ENCODE data around the gene TEX19.

The TEX19 gene

DNA sequence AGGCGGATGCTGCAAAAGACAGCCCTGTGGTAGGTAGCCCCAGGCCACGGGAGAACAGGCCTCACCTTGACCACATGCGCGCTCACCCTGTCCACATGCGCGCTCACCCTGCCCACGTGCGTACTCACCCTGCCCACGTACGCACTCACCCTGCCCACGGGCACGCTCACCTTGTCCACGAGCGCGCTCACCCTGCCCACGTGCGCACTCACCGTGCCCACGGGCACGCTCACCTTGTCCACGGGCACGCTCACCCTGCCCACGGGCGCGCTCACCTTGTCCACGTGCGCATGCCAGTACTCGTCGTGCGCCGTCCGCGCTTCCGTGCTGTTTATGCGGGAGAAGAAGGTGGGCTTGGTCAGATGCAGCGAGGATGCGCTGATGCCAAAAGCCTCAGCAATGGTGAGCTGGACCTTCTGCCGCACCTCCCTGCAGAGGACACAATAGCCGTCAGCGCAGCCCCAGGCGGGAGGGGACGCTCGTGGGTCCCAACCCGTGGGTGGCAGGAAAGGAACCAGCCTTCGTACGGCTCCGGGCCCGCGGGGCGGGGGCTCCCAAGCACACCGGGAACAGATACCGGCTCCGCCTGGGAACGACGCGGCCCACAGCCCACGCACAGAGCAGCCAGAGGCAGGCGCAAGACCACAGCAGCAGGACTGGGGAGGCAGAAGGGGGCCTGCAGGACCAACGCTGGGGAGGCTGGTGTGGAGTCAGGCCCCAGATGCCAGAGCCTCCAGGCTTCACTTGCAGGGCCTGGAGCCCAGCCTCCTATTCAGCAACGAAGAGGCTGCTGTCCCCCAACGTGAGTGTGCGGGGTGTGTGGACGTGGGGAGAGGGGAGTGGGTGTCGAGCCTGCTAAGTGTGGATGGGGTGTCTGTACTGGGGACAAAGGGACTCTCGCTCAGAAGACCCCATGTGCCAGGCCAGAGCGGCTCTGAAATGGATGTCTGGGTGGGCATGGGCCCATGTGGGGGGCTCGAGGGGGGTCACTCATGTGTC is 44.9 kb downstream of the TEX19 start:
- in situ Hi-C loops (cut with HindIII; ENCODE audit: low sequenced_read_pairs), result no loop called here

DNA sequence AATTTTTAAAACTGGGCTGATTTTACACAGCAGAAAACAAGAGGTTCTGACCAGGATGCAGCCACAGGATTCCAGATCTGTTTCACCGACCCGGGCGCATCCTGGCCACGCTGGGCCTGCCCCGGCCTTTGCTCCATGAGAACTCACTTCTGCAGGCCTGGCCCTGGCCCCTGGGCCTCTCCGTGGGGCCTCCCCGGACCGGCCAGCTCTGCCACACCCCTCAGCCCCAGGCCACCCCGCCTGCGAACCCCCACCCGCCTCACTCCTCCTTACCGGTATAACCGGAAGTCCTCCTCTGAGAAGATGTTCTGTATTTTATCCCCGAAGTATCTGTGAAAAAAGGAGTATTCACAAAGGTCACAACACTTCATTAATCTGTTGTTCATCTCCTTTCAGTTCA is 46.0 kb downstream of the TEX19 start:
- in situ Hi-C loops (cut with HindIII; ENCODE audit: low sequenced_read_pairs), result no loop called here

DNA sequence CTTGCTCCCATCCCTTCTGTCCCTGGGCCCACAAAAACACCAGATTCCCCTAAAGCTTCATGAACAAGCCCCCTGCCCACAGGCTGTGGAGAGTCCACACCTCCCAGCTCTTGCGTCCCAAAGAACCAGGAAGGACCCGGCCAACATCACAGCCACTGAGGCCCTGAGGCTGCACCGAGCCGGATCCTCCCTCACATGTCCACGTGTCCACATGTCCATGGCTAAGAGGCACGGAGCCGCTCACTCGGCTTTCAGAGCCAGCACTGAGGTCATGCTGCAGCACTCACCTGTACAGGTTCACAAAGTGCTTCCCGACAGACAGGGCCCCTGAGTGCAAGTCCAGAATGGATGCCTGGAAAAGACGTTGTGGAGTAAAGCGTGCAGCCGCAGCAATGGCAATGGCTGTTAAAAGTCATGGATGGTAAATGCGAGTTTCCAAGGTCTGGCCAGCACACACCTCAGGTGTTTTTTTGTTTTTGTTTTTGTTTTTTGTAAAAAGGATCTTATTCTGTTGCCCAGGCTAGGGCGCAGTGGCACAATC is 47.2 kb downstream of the TEX19 start:
- in situ Hi-C loops (cut with HindIII; ENCODE audit: low sequenced_read_pairs), result no loop called here

DNA sequence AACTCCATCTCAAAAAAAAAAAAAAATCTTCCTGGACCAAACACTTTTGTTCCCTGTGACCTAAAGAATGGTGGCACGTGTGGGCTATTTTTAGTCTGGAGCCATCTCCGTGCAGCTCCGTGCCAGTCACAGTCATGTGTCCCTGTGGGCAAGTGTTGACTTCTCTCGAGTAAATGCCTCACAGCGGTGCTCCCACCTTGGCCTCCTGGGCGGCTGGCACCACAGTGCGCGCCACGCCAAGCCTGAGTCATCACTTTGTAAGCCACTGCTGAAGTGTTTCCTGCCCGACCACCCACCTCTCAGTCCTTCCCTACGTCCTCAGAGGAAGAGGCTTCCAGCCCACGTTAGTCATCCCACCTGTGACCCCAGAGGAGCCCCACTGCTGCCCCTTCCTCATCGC is 48.2 kb downstream of the TEX19 start:
- in situ Hi-C loops (cut with HindIII; ENCODE audit: low sequenced_read_pairs), result no loop called here

DNA sequence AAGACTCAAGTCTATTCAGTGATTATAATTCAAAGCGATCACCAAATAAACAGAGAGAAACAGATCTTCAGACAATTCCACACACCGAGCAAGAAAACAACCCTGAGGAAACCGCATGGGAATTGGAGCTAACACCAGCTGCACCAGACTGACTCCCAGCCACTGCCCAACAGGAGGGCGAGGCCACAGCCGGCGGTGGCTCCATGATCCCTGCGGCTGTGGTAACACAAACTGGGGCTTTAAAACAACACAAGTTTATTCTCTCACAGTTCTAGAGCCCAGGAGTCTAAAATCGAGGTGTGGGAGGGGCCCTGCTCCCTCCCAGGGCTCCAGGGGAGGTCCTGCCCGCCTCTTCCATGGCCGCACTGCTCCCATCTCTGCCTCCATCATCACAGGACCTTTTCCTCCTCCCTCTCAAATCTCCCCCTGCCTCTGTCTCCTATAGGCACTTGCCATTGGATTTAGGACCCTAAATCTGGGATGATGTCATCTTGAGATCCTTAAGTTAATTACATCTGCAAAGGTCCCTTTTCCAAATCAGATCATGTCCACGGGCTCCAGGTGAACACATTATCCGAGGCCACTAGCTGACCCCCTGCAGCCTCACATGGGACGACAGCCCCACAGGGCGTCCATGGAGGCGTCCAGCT is 49.4 kb downstream of the TEX19 start:
- in situ Hi-C loops (cut with HindIII; ENCODE audit: low sequenced_read_pairs), result no loop called here

DNA sequence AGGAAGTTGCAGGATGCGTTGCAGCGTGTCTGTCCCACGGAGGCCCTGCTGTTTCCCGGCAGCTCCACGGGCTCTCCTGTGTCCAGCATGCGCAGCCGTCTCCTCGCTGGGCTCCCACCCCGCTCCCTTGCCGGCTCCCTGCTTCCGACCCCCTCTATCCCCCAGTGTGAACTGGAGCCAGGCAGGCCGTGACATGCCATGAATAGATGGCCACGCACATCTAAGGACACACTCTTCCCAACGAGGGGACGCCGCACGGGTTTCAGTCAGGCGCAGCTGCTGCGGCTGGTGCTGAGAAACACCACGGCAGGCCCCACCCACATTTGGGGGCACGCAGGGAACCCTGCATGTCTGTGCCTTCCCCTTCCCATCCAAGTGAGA is 49.9 kb downstream of the TEX19 start:
- in situ Hi-C loops (cut with HindIII; ENCODE audit: low sequenced_read_pairs), result no loop called here

DNA sequence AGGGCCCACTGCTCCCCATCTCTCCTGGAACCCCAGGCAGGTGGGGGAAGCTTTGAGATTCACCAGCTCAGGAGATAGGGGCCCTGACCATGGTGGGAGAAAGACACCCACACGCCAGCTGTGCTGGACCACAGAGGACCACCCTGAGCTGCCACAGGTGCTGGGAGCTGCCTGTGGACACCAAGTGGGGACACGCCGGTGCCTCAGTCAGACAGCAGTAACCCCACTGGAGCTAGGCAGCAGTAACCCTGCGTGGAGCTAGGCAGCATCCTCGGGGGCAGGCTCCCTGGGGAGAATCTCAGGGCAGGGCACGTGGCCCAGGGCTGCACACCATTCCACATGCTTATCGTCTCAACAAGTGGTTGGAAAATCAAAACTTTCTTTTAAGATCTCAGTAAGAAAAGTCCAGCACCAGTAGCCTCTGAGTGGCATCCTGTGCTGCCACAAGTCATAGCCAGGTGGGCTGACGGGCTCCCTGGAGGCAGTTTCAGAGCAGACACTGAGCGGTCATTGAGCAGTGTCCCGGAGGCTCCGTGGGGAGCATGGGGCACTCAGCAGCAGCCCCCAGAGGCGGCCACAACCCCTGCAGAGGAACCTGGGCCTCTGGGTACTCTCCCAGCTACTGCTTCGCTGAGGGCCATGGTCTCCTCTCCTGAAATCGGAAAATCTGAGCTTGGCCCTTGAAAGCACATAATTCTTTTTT is 51.1 kb downstream of the TEX19 start:
- in situ Hi-C loops (cut with HindIII; ENCODE audit: low sequenced_read_pairs), result loop anchor here (10.0 kb wide), 1 partner anchor 45 kb away; no protein-coding TSS in a partner anchor

DNA sequence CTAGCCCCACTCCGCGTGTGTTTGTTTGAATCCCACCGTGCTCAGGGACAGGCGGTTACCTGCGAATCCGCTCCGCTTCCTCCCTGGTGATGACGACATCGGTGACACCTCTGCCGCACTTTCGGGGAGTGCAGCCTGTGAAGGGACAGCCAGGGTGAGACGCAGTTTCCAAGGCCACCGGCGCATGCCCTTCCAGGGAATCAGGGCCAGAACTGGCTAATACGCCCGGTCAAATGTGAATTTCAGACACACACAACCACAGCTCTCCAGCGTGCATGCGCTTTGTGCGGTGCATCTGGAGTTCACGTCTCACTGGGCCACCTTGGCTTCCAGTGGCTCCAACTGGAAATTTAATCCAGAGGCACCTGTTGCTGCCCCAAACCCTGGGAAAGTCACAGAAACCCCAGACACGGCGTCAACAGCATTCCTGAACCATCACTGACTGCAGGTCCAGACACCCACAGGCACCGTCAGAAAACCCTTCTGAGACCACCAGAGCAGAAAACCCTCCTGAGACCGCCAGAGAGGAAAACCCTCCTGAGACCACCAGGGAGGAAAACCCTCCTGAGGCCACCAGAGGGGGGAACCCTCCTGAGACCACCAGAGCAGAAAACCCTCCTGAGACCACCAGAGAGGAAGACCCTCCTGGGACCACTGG is 52.5 kb downstream of the TEX19 start:
- in situ Hi-C loops (cut with HindIII; ENCODE audit: low sequenced_read_pairs), result loop anchor here (10.0 kb wide), 1 partner anchor 47 kb away; no protein-coding TSS in a partner anchor

DNA sequence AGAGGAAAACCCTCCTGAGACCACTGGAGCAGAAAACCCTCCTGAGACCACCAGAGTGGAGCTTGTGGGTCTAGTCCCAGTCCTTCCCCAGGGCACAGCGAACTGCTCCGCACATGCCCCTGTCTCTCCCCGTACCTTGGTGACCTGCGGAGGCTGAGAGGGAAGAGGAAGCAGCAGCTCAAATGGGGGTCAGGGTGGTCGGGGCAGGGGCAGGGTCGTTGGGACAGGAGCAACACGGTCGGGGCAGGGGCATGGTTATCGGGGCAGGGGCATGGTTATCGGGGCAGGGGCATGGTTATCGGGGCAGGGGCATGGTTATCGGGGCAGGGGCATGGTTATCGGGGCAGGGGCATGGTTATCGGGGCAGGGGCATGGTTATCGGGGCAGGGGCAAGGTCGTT is 53.0 kb downstream of the TEX19 start:
- in situ Hi-C loops (cut with HindIII; ENCODE audit: low sequenced_read_pairs), result loop anchor here (10.0 kb wide), 1 partner anchor 47 kb away; no protein-coding TSS in a partner anchor

DNA sequence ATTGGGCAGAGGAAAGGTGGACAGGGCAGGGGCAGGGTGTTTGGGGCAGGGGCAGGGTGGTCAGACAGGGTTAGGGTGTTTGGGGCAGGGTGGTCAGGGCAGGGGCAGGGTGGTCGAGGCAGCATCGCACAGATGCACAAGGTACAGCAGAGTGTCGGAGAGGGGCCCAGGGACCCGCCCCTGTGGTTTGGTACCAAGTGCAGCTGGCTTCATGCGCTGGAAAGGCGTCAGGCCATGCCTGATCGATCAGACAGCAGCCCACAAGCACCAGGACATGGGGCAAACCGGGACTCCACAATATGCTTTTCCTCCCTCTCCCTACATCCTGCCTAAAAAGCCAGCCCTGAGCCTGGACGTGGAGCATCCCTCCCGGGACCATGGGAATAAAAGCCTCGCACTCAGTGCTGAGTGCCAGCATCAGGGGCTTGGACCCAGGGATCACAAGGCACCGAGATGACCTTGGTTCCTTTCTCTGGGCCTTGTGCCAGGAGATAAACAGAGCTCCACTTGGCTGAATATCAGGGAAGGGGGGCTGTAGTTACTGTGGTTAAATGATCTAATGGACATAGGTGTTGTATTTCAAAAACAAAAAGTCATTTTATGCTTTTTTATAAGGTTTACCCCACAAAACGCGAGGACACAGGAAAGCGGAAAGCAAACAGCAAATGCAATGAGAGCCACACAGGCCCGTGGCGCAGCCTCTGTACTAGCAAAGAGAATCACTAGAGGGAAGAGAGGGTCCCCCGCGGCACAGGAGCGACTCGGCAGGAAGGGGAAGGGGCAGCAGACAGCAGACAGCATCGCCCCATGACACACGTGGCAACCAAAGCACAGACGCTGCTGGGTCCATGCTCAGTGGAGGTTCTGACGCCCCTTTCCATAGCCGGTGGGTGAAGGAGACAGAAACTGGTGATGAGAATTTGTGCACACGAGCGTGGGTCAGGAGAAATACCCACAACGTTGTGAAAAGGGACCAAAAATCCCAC is 53.8 kb downstream of the TEX19 start:
- in situ Hi-C loops (cut with HindIII; ENCODE audit: low sequenced_read_pairs), result loop anchor here (10.0 kb wide), 1 partner anchor 48 kb away; no protein-coding TSS in a partner anchor

Measured in DLD1 (cell line).